ENCODE measurements around the gene NLGN1. TPM values are rescaled to one million over a fixed set of nuclear protein-coding genes. Genes with fewer than 3 reads are reported as not detected.

The NLGN1 gene
- total RNA-seq, 1 experiment from 2014 or later, result 5.2 TPM

DNA sequence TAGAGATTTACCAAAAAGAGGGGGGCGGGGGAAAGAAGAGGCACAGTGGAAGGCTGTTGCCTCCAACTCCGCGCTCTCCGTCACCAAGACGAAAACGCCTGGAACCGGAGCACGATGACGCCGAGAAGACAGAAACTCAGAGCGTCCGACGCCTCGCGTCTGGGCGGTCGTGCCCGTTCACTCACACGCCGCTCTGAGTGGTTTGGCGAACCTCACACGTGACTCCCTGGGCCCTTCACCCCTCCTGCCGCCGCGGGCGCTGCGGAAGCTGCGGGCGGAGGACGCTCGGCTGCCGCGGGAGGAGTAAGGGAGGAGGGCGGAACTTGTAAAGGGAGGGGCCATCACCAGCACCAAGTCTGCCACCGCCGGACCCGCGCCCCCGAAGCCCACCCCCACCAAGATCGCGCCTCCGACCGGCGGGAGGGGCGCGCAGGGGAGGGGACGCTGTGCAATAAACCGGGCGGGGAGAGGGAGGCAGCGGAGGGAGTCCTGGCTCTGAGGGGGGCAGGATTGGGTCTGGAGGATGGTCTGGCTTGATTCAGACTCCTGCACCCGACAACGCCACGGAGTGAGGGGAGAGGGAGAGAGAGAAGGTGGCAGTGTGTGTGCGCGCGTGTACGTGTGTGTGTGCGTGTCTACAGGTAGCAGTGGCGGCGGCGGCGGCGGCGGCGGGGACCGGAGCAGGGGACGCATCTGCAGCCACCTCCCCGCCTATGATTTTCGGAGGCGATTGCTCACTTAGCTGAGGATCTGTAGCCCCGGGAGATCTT, 1.9 kb upstream of the NLGN1 start:
- no peaks in the 10 kb centered on the region; the same call in 1 of the 2 replicates for H3K79me2 ChIP-seq (ENCODE audit: insufficient read depth, low read length)
- no peak overlapping the region for H3K4ac ChIP-seq (ENCODE audit: low read depth, low read length)
- no peak overlapping the region for H2AK5ac ChIP-seq (ENCODE audit: insufficient read length, low read length)
- H3K27me3 ChIP-seq (ENCODE audit: insufficient read depth, low read length), result no peaks in the 10 kb centered on the region
- no peak overlapping the region for H3T11ph ChIP-seq (ENCODE audit: low read length)
- H2BK5ac ChIP-seq (ENCODE audit: insufficient read length, low read length), result no peak overlapping the region
- peak overlapping the region; percentile 90 to 99 for H3K4me3 Mint-ChIP-seq
- H3K56ac ChIP-seq (ENCODE audit: insufficient read length, low read depth, low read length), result no peak overlapping the region
- no peak overlapping the region for H4K8ac ChIP-seq (replicated peaks; ENCODE audit: insufficient read length, low read depth, low read length)
- peak overlapping the region; percentile 79 to 94 (median 93); a peak in 6 of 7 replicates for H3K27ac Mint-ChIP-seq
- no peak overlapping the region for H4K91ac ChIP-seq (ENCODE audit: insufficient read length, low read depth, low read length)
- no peaks in the 10 kb centered on the region for H3K9me3 ChIP-seq (ENCODE audit: control insufficient read depth, low read depth, low read length)
- H3K27me3 Mint-ChIP-seq (ENCODE audit: low read depth), result peaks cover 32% of the 10 kb centered on the region
- no peak overlapping the region for H2AFZ ChIP-seq (ENCODE audit: low read length)
- H3K18ac ChIP-seq (ENCODE audit: insufficient read length, low read depth, low read length), result peak overlapping the region; percentile 58
- H3K79me1 ChIP-seq (ENCODE audit: insufficient read depth, low read depth, low read length, poor library complexity, severe bottlenecking), result no peaks in the 10 kb centered on the region
- H3K23me2 ChIP-seq (ENCODE audit: insufficient read length, low read depth, low read length, poor library complexity, severe bottlenecking), result peaks cover 21% of the 10 kb centered on the region
- H3K14ac ChIP-seq (ENCODE audit: insufficient read depth, low read length), result peak overlapping the region; percentile 20; the same call in 1 of the 2 replicates
- no peak overlapping the region for H2BK20ac ChIP-seq (ENCODE audit: low read depth, low read length, poor library complexity, severe bottlenecking)
- no peak overlapping the region for H3K23ac ChIP-seq (ENCODE audit: insufficient read length, low read depth, low read length)
- H3K9ac ChIP-seq (ENCODE audit: extremely low read depth, insufficient read length, low read length), result peak overlapping the region; percentile 54
- H3K36me3 Mint-ChIP-seq (ENCODE audit: insufficient read depth in 1 of 3, low read depth in 3 of 3), result no peaks in the 10 kb centered on the region
- H4K20me1 ChIP-seq (ENCODE audit: control insufficient read depth, insufficient read depth, insufficient read length), result no peaks in the 10 kb centered on the region
- H3K27ac ChIP-seq (ENCODE audit: insufficient read length, low read depth, low read length), result peak overlapping the region; percentile 50
- H2BK12ac ChIP-seq (ENCODE audit: insufficient read length, low read depth, low read length), result no peak overlapping the region
- H3K9me3 Mint-ChIP-seq, result no peaks in the 10 kb centered on the region
- TF ChIP-seq, protein P1, sequence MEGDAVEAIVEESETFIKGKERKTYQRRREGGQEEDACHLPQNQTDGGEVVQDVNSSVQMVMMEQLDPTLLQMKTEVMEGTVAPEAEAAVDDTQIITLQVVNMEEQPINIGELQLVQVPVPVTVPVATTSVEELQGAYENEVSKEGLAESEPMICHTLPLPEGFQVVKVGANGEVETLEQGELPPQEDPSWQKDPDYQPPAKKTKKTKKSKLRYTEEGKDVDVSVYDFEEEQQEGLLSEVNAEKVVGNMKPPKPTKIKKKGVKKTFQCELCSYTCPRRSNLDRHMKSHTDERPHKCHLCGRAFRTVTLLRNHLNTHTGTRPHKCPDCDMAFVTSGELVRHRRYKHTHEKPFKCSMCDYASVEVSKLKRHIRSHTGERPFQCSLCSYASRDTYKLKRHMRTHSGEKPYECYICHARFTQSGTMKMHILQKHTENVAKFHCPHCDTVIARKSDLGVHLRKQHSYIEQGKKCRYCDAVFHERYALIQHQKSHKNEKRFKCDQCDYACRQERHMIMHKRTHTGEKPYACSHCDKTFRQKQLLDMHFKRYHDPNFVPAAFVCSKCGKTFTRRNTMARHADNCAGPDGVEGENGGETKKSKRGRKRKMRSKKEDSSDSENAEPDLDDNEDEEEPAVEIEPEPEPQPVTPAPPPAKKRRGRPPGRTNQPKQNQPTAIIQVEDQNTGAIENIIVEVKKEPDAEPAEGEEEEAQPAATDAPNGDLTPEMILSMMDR (conservative IDR thresholded peaks at IDR 0.05), result no peak
- peaks cover 25 to 31% of the 10 kb centered on the region in 2 experiments for H3K4me1 Mint-ChIP-seq
- H4K5ac ChIP-seq (ENCODE audit: insufficient read length, low read depth, low read length), result no peak overlapping the region
- WGBS (ENCODE audit: extremely low coverage, insufficient read length, low lambda C conversion rate), result no CpG with 5 or more reads among the region's 71 CpGs
- H3K4me2 ChIP-seq (ENCODE audit: insufficient read depth, insufficient read length, low read length), result peak overlapping the region; percentile 88
- no peak overlapping the region for H2BK15ac ChIP-seq (ENCODE audit: low read depth, low read length)
- no peak overlapping the region for H2BK120ac ChIP-seq (ENCODE audit: low read depth, low read length, poor library complexity, severe bottlenecking)
- peak; percentile 94 for DNase-seq
- H3K4me1 ChIP-seq (ENCODE audit: insufficient read depth, low read length), result no peaks in the 10 kb centered on the region

All from H9 (cell line).